ENCODE results near the gene SRGAP2C.

DNA sequence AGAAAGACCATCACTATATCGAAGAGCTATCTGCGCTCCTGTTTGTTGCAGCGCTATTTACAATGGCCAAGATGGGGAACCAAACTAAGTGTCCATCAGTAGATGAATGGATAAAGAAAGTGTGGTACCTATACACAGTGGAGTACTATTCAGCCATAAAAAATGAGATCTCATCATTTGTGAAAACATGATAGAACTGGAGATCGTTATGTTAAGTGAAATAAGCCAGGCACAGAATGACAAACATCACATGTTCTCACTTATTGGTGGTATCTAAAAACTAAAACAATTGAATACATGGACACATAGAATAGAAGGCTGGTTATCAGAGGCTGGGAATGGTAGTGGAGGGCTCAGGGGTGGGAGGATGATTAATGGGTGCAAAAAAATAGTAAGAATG, 256.2 kb downstream of the SRGAP2C start:
- TF ChIP-seq, protein P1, sequence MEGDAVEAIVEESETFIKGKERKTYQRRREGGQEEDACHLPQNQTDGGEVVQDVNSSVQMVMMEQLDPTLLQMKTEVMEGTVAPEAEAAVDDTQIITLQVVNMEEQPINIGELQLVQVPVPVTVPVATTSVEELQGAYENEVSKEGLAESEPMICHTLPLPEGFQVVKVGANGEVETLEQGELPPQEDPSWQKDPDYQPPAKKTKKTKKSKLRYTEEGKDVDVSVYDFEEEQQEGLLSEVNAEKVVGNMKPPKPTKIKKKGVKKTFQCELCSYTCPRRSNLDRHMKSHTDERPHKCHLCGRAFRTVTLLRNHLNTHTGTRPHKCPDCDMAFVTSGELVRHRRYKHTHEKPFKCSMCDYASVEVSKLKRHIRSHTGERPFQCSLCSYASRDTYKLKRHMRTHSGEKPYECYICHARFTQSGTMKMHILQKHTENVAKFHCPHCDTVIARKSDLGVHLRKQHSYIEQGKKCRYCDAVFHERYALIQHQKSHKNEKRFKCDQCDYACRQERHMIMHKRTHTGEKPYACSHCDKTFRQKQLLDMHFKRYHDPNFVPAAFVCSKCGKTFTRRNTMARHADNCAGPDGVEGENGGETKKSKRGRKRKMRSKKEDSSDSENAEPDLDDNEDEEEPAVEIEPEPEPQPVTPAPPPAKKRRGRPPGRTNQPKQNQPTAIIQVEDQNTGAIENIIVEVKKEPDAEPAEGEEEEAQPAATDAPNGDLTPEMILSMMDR (IDR thresholded peaks at IDR 0.05 in 4 of 5, conservative IDR thresholded peaks at IDR 0.05 in 1 of 5), result no peak
- no peak for TF ChIP-seq POLR2A (IDR thresholded peaks at IDR 0.05)

Measured in gastrocnemius medialis (tissue), 4 donors.